ENCODE data around the gene SIRPB2. TPM values are rescaled to one million over a fixed set of nuclear protein-coding genes. Genes with fewer than 3 reads are reported as not detected.

The SIRPB2 gene
- total and polyA plus RNA-seq, 2 of the 8 experiments (the other 6 are each of a cell fraction or from before 2014, with no cell fraction given), result 0.28 TPM; not detected in 1

- no peak overlapping the region for H3K27ac ChIP-seq (ENCODE audit: low read depth, low read length)
- no peaks in the 10 kb centered on the region for H3K36me3 ChIP-seq (ENCODE audit: control insufficient read depth in 2 of 4, insufficient read depth in 4 of 4, low read length in 3 of 4)
- H2BK5ac ChIP-seq (ENCODE audit: low read depth, low read length), result no peak overlapping the region
- H4K8ac ChIP-seq (ENCODE audit: extremely low read depth, insufficient read depth, low read length), result no peak overlapping the region
- H2BK20ac ChIP-seq (ENCODE audit: low read length), result no peak overlapping the region
- H2BK120ac ChIP-seq (replicated peaks; ENCODE audit: low read depth, low read length), result no peak overlapping the region
- no peak overlapping the region for H2AK5ac ChIP-seq (ENCODE audit: low read depth, low read length)
- no peaks in the 10 kb centered on the region for H3K9me3 ChIP-seq (ENCODE audit: insufficient read depth in 2 of 2, low read depth in 1 of 2, low read length in 1 of 2)
- no peaks in the 10 kb centered on the region for H4K20me1 ChIP-seq (replicated peaks in 1 of 2; ENCODE audit: control insufficient read depth in 1 of 2, insufficient read depth in 2 of 2, low read length in 2 of 2)
- no peak for FAIRE-seq
- no peak overlapping the region for H3K4ac ChIP-seq (replicated peaks; ENCODE audit: insufficient read length, low read depth, low read length)
- no peaks in the 10 kb centered on the region for H3K79me2 ChIP-seq (ENCODE audit: control insufficient read depth in 1 of 2, insufficient read depth in 2 of 2, low read length in 2 of 2)
- H2BK12ac ChIP-seq (ENCODE audit: low read depth, low read length), result no peak overlapping the region
- no peak overlapping the region for H2BK15ac ChIP-seq (ENCODE audit: low read length)
- no peak overlapping the region for H3K18ac ChIP-seq (ENCODE audit: extremely low read depth, low read length)
- H4K91ac ChIP-seq (replicated peaks; ENCODE audit: insufficient read length, low read length), result no peak overlapping the region
- CTCF ChIA-PET (ENCODE audit: partially characterized antibody), result interaction anchor here (0.6 to 4.3 kb wide), 20 partner anchors 9 to 272 kb away, joined by 3 to 29 read pairs (median 4); partner anchors contain the start of gene SIRPD
- no peak overlapping the region for H3K4me2 ChIP-seq (ENCODE audit: insufficient read depth in 1 of 2, low read depth in 2 of 2, low read length in 2 of 2)
- H3K9ac ChIP-seq (replicated peaks in 1 of 4; ENCODE audit: extremely low read depth in 1 of 4, low read depth in 3 of 4, low read length in 3 of 4), result no peak overlapping the region
- H3K27me3 ChIP-seq (replicated peaks in 1 of 4; ENCODE audit: control insufficient read depth in 3 of 4, extremely low read depth in 1 of 4, insufficient read depth in 3 of 4, low read length in 3 of 4), result peaks cover 0 to 2% (median 0%) of the 10 kb centered on the region in 4 experiments; a peak in 3 of 7 replicates
- H3K79me1 ChIP-seq (ENCODE audit: low read depth, low read length), result no peaks in the 10 kb centered on the region
- H3K4me3 ChIP-seq (ENCODE audit: extremely low read depth in 1 of 4, insufficient read depth in 2 of 4, low read depth in 3 of 4, low read length in 4 of 4), result no peak overlapping the region
- H3K23me2 ChIP-seq (ENCODE audit: low read depth, low read length), result no peaks in the 10 kb centered on the region
- no peak overlapping the region for H3K56ac ChIP-seq (replicated peaks; ENCODE audit: insufficient read length, low read depth, low read length)
- TF ChIP-seq, protein P1, sequence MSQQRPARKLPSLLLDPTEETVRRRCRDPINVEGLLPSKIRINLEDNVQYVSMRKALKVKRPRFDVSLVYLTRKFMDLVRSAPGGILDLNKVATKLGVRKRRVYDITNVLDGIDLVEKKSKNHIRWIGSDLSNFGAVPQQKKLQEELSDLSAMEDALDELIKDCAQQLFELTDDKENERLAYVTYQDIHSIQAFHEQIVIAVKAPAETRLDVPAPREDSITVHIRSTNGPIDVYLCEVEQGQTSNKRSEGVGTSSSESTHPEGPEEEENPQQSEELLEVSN (IDR thresholded peaks at IDR 0.05), result no peak
- no peak for TF ChIP-seq CREB1 (IDR thresholded peaks at IDR 0.05)
- no peak for TF ChIP-seq SP2 (IDR thresholded peaks at IDR 0.05; ENCODE audit: low read length)
- TF ChIP-seq PHF8 (conservative IDR thresholded peaks at IDR 0.05; ENCODE audit: low read depth, low read length), result no peak
- TF ChIP-seq GTF2F1 (IDR thresholded peaks at IDR 0.05; ENCODE audit: borderline replicate concordance, low read depth, low read length), result no peak
- no peak for TF ChIP-seq FOSL1 (IDR thresholded peaks at IDR 0.05; ENCODE audit: insufficient read depth, low read depth, low read length)
- TF ChIP-seq SAP30 (IDR thresholded peaks at IDR 0.05; ENCODE audit: insufficient read depth, insufficient replicate concordance, low read length), result no peak
- no peak overlapping the region for H2AFZ ChIP-seq (ENCODE audit: low read length)
- H3K23ac ChIP-seq (ENCODE audit: insufficient read length), result no peak overlapping the region
- POLR2A ChIA-PET (ENCODE audit: partially characterized antibody), result interaction anchor here (0.7 to 1.7 kb wide), 2 partner anchors 43 to 141 kb away, joined by 3 read pairs; no protein-coding TSS in a partner anchor
- H4K5ac ChIP-seq (ENCODE audit: insufficient read length, low read depth, low read length), result no peak overlapping the region
- H3K14ac ChIP-seq (ENCODE audit: insufficient read length), result no peak overlapping the region
- no peak for DNase-seq (ENCODE audit: low read depth in 1 of 2, low spot score in 2 of 2)
- H3K4me1 ChIP-seq (replicated peaks in 1 of 4; ENCODE audit: control insufficient read depth in 3 of 4, insufficient read depth in 4 of 4, low read length in 3 of 4), result peaks cover 0 to 3% (median 0%) of the 10 kb centered on the region in 4 experiments; a peak in 1 of 7 replicates
Observed at GRCh38 chr20:1508574-1508973, 17.4 kb upstream of the SIRPB2 start.

All from H1 (cell line).